Ishikawa (cell line): ENCODE measurements around the gene CAPZB.

Experiments
- CEBPB ChIP-seq: IDR thresholded peaks from 2 replicates; pipeline ENCODE4 v1.6.1; 2012
- CREB1 ChIP-seq: IDR thresholded peaks from 2 replicates; pipeline ENCODE4 v1.6.1; 2012; ENCODE audit warnings: low read depth
- EGR1 ChIP-seq: IDR thresholded peaks from 2 replicates; pipeline ENCODE4 v1.6.1; 2012
- EP300 ChIP-seq: IDR thresholded peaks from 2 replicates; pipeline ENCODE4 v1.6.1; 2012; ENCODE audit warnings: borderline replicate concordance
- MAX ChIP-seq: IDR thresholded peaks from 2 replicates; pipeline ENCODE4 v1.6.1; 2012
- RAD21 ChIP-seq: IDR thresholded peaks from 2 replicates; pipeline ENCODE4 v1.6.1; 2012; ENCODE audit warnings: low read depth
- REST ChIP-seq: IDR thresholded peaks from 2 replicates; pipeline ENCODE4 v1.6.1; 2012; ENCODE audit warnings: low read depth, mild to moderate bottlenecking
- TAF1 ChIP-seq: IDR thresholded peaks from 2 replicates; pipeline ENCODE4 v1.6.1; 2012; ENCODE audit warnings: low read depth, mild to moderate bottlenecking
- TCF12 ChIP-seq: IDR thresholded peaks from 2 replicates; pipeline ENCODE4 v1.6.1; 2012; ENCODE audit warnings: low read depth
- TEAD4 ChIP-seq: IDR thresholded peaks from 2 replicates; pipeline ENCODE4 v1.6.1; 2012
- USF1 ChIP-seq: IDR thresholded peaks from 2 replicates; pipeline ENCODE4 v1.6.1; 2012
- YY1 ChIP-seq: IDR thresholded peaks from 2 replicates; pipeline ENCODE4 v1.6.1; 2012; ENCODE audit warnings: low read depth
- ZBTB7A ChIP-seq: IDR thresholded peaks from 2 replicates; pipeline ENCODE4 v1.6.1; 2012; ENCODE audit warnings: low read depth

GRCh38 chr1:19392221-19392620 is 93.1 kb downstream of the CAPZB start:
- TF ChIP-seq EP300 (no peak), RAD21 (no peak), MAX (no peak), TAF1 (no peak), REST (no peak), CEBPB (no peak), YY1 (no peak), TEAD4 (no peak), EGR1 (no peak), USF1 (no peak), CREB1 (no peak), ZBTB7A (no peak), TCF12 (no peak)
